Bronchial epithelial cell (primary cell): Measurements from ENCODE around the gene CA6. TPM values are rescaled to one million over a fixed set of nuclear protein-coding genes. Genes with fewer than 3 reads are reported as not detected.
"Not testable (repeated sequence)": the region's sequence is repeated elsewhere in the genome, so short reads cannot be mapped to it uniquely, and the experiment has no call there.

ENCODE experiments used
- DNase-seq: peaks from one replicate; pipeline ENCODE4 v3.0.0-alpha.2; 2010; ENCODE audit warnings: low read depth
- FAIRE-seq: peaks from 2 replicates; lab custom pipeline; 2011; peaks lifted over from hg19 to GRCh38; lab: Jason Lieb, UNC
- H3K27me3 ChIP-seq: 2 replicates; pipeline ENCODE4 v1.5.1; 2011; ENCODE audit warnings: low read length; ENCODE audit not compliant: control insufficient read depth, insufficient read depth
- H3K36me3 ChIP-seq: 2 replicates; pipeline ENCODE4 v1.5.1; 2011; ENCODE audit warnings: low read length; ENCODE audit not compliant: control insufficient read depth, insufficient read depth
- H3K4me3 ChIP-seq: 2 replicates; pipeline ENCODE4 v1.5.1; 2011; ENCODE audit warnings: mild to moderate bottlenecking, low read depth, low read length, control low read depth
- CTCF ChIP-seq: IDR thresholded peaks from 2 replicates; pipeline ENCODE4 v1.5.1; 2011; ENCODE audit warnings: mild to moderate bottlenecking, moderate library complexity, low read length, control low read depth, inconsistent platforms; ENCODE audit not compliant: insufficient read depth, severe bottlenecking
- total RNA-seq: library from RNA; depleted of rRNA; stranded (reverse); fragments of >200 nt; gene quantifications from 2 replicates; pipeline ENCODE4 v1.2.1, GENCODE V29; 2014

Gene CA6
- total RNA-seq, 1 donor from 2014 or later, result not detected

DNA sequence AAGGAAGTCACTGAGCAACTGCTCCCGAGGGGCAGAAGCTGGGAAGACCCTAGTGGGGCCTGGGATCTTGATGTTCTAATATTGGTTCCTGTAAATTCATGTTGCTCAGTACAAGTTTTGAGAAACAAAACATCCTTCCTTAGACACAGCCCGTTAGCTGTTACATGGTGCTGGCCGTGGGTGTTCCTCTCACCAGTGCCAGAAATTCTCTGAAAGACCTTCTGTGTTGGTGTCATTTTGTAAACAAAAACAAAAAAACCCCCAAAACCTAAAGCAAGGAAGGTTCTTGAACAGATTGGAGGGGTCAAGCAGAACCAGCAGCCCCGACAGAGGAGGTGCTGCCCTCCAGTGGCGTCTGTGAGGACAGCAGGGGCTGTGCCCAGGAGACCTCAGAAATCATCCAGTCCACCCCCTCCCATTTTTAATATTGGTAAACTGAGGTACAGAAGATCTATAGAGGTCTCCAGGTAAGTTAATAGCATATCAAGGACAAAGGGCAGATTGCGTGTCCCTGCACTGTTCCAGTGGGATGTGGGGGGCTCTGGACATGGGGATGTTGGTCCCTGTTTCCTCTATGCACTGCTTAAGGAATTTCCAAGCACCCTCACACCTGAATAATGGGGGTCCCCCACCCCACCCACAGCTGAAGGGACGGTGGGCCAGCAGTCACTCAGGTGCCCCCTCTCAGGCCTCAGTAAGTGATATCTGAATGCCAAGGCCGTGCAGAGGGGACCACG is 42.4 kb downstream of the CA6 start:
- FAIRE-seq, result no peak
- DNase-seq, result peak; percentile 27

DNA sequence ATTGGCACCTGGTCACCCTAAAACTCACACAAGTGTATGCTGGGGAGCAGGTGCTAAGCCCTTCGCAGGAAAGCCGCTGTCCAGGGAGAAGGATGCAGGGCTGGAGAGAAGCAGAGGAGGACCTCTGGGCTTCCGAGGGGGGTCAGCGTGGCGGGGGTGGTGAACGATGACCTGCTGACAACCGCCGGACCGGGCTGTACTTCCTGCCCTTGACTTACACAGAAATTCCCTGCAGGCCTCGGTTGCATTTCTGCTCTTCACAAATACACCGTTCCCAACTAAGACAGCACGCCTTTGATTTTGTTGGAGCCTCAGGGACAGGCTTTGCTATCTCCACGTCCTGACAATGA is 42.9 kb downstream of the CA6 start:
- no peaks in the 10 kb centered on the region for H3K27me3 ChIP-seq
- no peak for TF ChIP-seq CTCF

More for the DNA sequence above, 42.4 kb downstream of the CA6 start:
- Histone ChIP-seq H3K36me3 (no peaks in the 10 kb centered on the region), H3K4me3 (no peak overlapping the region), H3K27me3 (no peaks in the 10 kb centered on the region)
- peak; percentile 89 for TF ChIP-seq CTCF

DNA sequence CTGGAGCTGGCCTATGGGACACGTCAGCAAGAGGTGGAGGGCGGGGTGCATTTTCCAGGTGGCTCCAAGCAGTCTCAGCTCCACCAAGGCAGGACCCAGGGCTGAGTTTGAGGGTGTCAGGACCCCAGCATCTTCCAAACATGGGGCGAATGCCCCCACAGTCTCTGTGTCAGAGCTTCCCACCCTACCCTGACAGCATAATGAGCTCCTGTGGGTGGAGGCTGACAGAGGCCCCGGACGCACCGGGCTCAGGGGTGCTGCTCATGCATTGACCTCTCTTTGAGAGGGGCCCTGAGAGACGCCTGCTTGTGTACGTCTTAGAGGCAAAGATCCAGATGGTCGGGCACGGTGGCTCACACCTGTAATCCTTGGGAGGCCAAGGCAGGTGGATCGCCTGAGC is 43.4 kb downstream of the CA6 start:
- FAIRE-seq (no peak), DNase-seq (no peak)
- Histone ChIP-seq H3K4me3 (no peak overlapping the region), H3K36me3 (no peaks in the 10 kb centered on the region), H3K27me3 (no peaks in the 10 kb centered on the region)
- no peak for TF ChIP-seq CTCF

More for the DNA sequence above, 42.9 kb downstream of the CA6 start:
- no peaks in the 10 kb centered on the region for H3K36me3 ChIP-seq
- H3K4me3 ChIP-seq, result no peak overlapping the region
- DNase-seq (no peak), FAIRE-seq (peak; percentile 52)

- Histone ChIP-seq H3K4me3 (no peak overlapping the region), H3K27me3 (no peaks in the 10 kb centered on the region), H3K36me3 (no peaks in the 10 kb centered on the region)
- TF ChIP-seq CTCF, result no peak
- DNase-seq (peak; percentile 51), FAIRE-seq (no peak)
Measured at GRCh38 chr1:8989821-8990220, 44.2 kb downstream of the CA6 start.

- Histone ChIP-seq H3K36me3 (no peaks in the 10 kb centered on the region), H3K4me3 (no peak overlapping the region), H3K27me3 (no peaks in the 10 kb centered on the region)
- no peak for DNase-seq
- TF ChIP-seq CTCF, result no peak
- no peak for FAIRE-seq
Measured at GRCh38 chr1:8992936-8993687, 47.4 kb downstream of the CA6 start.

DNA sequence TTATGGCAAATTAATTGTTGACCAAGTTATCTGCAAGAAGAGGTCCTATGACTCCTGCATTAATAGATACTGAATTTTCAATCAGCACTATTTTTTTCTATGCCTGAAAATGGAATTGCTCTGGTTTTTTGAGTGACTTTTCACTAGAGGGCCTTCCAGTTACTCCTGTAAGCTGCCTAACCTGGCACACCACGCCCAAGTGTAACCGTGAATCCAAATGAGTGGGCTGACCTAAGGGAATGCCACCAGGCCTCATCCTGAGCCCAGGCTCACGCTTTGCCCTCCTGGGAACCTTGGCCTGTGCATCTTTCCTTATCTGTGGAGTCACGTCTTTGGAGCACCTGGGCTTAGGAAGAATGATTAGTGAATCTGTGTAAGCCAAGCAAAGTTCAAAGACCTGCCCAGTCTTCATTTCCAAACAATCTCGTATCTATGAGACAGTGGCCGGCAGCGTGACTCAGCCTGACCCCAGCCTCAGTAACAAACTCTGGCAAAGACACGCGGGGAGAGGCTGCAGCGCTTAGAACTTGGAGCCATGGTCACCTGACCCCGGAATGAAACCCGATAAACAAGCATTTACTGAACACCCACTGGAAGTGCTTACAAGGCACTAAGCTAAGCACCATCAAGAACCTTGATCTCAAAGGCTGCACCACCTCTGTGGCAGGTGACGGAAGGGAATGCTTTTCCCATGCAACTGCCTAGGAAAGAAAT is 48.5 kb downstream of the CA6 start:
- not testable (repeated sequence) for H3K36me3 ChIP-seq, DNase-seq, H3K4me3 ChIP-seq, H3K27me3 ChIP-seq
- FAIRE-seq, result peak; percentile 55

DNA sequence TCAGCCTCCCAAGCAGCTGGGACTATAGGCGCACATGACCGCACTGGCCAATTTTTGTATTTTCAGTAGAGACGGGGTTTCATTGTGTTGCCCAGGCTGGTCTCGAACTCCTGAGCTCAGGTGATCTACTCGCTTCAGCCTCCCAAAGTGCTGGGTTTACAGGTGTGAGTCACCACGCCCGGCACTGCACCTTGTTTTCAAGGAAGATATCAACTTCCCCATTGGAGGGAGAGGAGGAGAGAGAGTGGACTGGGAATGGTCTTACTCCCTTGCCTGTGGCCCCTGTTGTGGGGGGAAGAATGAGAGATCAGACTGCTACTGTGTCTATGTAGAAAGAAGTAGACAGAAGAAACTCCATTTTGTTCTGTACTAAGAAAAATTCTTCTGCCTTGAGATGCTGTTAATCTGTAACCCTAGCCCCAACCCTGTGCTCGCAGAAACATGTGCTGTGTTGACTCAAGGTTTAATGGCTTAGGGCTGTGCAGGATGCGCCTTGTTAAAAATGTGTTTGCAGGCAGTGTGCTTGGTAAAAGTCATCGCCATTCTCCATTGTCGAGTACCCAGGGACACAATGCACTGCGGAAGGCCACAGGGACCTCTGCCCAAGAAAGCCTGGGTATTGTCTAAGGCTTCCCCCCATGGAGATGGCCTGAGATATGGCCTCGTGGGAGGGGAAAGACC is 56.0 kb downstream of the CA6 start:
- not testable (repeated sequence) for H3K36me3 ChIP-seq, H3K4me3 ChIP-seq, H3K27me3 ChIP-seq, FAIRE-seq
- peak; percentile 68 for DNase-seq

DNA sequence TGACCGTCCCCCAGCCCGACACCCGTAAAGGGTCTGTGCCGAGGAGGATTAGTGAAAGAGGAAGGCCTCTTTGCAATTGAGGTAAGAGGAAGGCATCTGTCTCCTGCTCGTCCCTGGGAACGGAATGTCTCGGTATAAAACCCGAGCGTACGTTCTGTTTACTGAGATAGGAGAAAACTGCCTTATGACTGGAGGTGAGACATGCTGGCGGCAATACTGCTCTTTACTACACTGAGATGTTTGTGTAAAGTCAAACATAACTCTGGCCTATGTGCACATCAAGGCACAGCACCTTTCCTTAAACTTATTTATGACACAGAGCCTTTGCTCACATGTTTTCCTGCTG is 56.5 kb downstream of the CA6 start:
- peak; percentile 5 for DNase-seq
- FAIRE-seq, H3K27me3 ChIP-seq, H3K36me3 ChIP-seq, H3K4me3 ChIP-seq: not testable (repeated sequence)
